NCI-H1436 treated with DMSO at 0.1 percent for 48 hours (cell line): ENCODE data around the gene SCUBE3.

Experiments used
- DNase-seq: peaks from one replicate; lab custom pipeline; 2025; lab: John Stamatoyannopoulos, UW

Gene SCUBE3

DNA sequence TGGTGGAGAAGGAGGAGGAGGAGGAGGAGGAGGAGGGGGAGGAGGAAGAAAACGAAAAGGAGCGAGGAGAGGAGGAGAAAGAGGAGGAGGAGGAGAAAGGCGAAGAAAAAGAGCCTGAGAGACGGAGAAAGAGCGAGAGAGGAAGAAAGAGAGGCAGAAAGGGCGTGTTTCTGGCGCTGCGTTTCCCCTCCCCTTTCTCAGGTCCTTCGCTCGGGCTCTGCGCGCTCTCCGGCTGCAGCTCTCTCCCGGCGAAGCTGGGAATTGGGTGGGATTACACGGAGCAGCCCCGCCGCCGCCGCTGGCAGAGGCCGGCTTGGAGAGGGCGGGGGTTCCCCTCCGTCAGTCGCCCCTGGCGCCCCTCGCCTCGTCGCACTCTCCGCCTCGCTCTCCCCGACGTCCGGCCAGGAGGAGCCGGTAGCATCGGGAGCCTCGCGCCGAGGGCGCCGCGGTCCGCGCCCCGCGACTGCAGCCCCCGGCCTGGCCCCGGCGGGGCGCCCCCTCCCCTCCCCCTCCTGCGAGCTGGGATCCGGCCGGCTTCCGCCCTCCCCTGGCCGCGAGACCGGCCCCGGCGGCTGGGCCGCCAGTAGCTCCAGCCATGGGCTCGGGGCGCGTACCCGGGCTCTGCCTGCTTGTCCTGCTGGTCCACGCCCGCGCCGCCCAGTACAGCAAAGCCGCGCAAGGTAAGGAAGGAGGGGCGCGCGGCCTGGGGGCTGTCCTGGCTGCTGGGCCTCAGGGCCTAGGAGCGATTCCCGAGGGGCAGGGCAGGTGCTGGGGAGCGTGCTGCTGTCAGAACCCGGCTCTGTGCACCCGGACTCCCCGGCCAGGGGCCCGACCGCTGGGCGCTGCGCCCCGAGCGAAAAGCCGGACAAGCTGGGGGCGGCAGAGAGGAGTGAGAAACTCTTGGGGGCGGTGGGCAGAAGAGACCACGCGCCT lies at the start of gene SCUBE3:
SCUBE3 (plus strand) TSS at position 133 of the 933 bp plus-strand sequence; CDS start at position 596, 463 bp downstream.
- no peak for DNase-seq

DNA sequence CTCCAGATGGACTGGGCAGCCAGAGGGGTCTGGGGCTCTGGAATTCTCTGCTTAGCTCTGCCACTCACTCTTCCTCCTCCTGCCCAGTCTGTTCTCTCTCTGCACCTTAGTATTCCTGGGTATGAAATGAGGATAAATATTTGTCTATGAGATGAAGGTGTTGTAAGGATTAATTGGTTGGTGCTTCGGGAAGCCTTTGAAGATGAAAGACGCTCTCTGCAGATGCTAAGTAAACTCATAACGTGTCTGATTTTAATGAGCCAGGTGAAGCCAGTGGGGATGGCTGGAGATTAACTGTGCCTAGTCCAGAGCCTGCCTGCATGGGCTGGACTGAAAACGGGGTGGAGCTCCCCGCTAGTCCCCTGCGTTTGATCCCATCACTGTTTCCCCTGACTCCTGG lies 49.5 kb upstream of the SCUBE3 start:
- no peak for DNase-seq

DNA sequence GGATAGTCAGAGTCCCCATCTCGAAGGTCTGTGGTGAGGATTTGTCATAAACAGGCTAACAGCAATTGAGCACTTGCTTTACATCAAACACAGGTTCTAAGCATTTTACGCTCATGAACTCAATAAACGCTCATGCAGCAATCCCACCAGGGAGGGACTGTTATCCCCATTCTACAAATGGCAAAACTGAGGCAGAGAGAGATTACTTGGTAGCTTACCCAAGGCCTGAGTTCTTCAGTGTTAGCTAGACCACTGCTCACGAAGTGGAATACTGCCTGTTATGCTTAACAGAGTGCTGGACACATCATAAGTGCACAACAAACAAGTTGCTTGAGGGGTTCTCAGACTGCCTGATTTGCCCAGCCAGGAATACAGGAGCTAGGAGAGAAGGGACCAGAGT lies 48.9 kb upstream of the SCUBE3 start:
- no peak for DNase-seq

DNA sequence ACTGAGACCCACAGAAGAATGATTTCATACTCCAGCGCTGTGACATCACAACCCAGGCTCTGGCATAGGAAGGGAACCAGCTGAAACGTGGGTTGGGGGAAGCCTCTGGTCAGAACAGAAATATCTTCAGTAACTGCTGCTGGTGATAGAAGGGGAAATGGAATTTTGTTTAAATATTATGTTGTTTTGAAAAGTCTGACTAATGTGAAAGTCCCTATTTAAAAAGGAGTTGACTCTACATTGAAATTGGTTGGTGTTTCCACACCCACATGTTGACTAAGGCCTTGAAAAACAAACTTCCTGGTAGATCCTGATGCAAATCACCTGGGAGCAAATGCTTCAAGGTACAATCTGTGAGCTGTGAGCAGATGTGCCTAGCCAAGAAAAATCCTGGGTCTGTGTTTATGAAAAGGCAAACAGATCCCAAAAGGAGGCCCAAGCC lies 48.1 kb upstream of the SCUBE3 start:
- no peak for DNase-seq

DNA sequence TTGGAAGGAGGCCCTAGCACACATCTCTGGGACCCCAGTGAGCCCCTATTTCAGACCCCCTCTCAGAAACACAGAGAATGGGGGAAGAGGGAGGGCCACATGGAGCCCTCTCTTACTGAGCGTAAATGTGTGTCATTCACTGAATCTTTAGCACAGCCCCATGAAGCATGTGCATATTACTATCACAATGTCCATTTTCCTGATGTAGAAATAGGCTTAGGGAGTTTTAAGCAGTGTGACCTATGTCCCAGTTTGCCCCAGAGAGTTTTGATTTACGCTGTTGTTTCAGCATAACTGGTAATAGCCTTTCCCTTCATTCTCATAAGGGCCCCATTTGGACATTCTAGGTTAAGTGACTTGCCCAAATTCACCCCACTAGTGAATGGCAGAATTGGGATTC lies 47.6 kb upstream of the SCUBE3 start:
- DNase-seq = no peak

DNA sequence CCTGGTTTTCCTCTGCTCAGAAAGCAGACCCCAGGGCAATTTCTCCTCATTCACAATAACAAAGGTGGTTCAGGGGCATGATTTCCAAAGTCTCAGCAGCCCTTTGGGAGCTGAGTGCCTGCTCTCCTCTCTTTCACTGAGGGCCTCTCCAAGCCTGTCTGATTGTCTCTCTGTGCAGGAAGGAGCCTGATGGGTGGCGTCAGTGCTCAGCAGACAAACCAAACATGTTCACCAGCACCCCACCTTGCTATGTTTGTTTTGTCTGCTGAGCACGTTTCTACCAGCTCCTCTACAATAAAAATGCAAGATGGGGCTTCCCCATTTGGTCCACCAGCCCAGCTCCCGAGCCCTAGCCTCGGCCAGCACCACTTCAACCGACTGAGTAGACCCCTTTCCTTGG lies 47.2 kb upstream of the SCUBE3 start:
- no peak for DNase-seq

DNA sequence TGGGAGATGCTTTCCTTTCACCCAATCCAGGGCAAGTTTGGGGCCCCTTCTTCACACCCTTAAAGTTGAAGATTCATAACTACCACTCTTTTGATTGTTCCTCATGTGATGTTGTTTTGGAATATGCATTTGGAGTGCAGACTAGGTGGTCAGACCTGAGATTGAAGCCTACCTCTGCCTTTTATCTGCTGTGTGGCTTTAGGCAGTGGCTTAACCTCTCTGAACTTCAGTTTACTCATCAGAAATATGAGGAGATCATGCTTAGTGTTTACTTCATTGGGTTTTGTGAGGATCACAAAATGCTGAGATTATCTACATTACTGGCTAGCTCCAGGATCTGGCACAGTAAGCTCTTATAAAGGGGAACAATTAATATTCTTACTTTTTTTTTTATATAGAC lies 46.3 kb upstream of the SCUBE3 start:
- DNase-seq = no peak

DNA sequence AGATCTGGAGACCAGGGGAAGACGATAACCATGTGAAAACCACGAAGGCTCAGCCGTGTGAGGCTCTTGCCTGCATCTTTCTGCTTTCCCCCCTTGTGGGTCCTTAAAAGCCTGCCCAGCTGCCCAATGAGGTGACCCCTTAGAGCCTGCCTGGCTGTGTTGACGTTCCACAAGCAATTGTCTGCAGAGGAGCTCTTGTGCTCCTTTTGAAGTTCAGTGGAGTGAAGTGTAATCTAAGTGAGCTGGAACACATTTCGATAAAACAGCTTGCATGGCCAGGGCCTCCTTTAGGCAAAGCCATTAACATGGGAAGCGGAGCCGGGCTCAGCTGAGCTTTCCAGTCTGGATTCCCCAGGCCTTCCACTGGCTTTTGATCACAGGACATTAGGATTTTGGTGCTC lies 45.3 kb upstream of the SCUBE3 start:
- no peak for DNase-seq

DNA sequence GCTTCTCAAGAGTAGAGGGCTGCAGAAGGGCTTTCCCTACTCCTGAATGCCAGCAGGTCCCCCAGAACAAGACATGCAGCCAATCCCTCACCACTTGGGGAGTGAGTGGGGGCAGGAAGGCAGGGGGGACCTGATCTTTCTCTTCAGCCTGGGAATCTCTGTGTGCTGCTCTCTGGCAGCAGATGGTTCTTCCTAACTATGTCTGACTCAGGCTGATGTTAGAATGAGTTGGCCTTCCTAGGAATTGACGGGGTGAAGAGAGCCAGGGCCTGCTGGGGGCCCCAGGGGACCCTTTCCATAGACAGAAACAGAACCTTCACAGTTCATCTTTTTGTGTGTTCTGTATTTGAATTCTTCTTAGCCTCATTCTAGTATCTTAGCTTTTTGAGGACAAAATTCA lies 43.6 kb upstream of the SCUBE3 start:
- DNase-seq = no peak

DNA sequence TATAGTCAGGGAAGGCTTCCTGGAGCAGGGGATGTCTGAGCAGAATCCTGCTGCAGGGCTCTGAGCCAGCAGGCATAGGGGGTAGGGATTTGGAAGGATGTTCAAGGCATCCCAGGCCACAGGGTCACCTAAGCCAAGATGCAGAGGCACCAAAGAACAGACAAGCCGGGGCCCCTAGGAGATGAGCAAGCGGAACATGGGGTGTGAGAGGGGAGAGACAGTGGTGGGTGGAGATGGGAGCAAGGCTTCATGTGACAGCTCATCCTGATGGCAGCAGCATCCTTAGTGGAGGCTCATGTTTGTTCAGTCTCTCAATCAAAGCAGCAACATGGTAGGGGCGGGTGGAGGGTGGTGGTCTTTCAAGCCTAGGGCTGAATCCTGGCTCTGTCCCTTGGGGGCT lies 42.9 kb upstream of the SCUBE3 start:
- no peak for DNase-seq

DNA sequence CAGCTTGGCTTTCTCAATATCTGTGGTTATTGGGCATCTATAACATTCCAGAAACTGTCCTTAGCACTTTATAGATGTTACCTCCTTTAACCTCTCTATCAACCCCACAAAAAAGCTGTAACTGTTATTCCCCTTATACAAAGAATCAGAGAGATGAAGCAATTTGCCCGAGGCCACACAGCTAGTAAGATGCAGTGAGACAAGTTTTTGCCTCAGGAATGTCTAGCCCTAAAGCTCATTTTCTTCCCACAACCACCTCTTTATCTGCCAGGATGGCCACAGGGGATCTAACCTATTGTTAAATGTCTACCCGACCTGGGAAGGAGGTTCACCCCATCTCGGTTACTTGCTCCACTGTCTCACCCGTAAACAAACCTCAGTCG lies 40.7 kb upstream of the SCUBE3 start:
- DNase-seq = no peak

DNA sequence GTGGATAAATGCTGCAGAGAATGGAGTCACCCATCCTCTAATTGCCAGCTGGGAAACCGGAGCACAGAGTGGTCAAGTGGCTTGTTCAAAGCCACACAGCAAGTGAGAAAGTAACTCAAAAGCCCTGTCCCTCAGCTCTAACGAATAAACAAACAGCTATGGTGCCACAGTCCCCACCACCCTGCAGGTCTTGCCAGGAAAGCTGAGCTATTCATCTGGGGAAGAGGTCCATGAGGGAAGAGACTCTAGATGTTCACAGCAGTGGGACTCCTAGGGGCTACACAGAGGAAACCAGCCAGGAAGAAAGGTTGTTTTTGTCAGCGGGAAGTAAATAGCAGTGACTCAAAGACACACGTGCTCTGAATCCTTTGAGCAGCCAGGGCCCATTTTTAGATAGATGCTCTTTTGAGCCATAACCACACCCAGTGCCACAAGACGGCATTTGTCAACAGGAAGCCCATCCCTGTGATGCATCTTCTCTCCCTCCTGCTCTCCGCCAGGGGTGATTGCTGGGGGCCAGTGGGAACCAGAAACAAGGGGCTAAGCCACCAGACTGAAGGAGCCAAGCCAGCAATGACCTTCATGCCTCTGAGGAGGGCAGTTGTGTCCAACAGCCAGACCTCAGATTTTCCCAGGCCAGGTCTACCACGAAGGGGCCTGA lies 40.2 kb upstream of the SCUBE3 start:
- no peak for DNase-seq

DNA sequence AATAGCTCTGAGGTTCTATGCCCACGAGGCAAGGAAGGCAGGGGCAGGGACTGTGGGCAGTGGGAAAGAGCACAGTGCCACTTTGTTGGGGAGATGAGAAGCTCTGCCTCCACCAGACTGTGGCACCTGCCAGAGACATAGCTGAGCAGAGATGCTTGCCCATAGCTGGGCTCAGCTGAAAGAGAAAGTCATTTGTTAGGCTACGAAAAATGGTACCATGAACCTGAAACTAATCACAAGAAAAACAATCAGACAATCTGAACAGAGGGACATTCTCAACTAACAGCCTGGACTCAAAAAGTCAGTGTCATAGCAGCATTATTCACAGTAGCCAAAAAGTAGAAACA lies 39.7 kb upstream of the SCUBE3 start:
- no peak for DNase-seq

DNA sequence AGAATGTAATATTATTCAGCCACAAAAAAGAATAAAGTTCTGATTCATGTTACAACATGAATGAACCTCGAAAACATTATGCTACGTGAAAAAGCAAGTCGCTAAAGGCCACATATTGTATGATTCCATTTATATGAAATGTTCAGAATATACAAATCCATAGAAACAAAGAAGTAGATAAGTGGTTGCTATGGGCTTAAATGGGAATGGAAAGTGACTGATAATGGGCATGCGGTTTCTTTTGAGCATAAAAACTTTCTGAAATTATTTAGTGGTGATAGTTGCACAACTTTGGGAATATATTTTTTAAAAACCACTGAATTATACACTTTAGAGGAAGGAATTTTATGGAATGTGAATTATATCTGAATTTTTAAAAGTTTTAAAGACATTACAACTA lies 39.3 kb upstream of the SCUBE3 start:
- DNase-seq = no peak

DNA sequence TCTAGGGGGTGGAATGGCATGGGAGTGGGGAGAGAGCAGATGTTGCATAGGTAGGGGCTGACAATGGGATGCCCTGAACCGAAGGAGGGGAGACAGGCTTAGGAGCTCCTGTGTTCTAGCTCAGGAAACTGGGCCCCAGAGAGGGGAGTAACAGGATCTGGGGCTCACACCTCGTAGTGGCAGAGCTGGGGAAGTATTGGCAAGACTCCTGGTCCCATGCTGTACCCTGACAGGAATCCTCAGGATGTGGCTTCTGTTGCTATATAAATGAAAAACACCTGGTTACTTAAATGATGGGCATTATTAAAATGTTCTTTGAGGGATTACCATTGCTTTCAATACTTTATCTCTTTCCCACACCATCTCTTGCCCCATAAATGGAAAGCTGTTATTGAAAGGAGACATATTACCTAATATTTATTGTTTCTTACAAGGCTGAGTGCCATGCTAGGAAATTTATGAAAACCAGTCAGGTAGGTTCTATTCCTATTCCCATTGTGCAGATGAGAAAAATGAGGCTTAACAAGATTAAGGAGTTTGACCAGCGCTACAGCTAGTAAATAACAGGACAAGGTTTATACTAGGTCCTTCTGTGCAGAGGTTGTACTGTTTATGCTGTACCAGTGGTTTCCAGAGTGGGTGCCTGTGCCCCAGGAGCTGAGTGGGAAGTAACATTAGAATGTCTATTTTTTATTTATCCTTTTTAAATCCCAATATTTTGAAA lies 37.3 kb upstream of the SCUBE3 start:
- DNase-seq = no peak

DNA sequence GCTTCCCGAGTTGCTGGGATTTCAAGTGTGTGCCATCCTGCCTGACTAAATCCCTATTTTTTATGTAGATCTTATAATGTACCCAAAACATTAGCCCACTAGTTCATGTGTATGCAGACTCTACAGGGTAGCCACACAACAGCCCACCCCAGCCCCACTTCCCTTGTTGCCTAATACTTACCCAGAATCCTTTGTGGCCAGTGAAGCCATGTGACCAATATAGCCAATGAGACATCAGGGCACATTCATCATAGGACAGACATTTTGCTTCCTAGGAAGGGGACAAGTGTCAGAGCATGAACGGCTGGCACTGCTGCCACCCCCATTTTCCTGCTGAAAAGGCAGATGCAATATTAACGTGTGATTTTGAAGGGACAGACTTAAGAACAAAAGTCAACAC lies 36.6 kb upstream of the SCUBE3 start:
- DNase-seq = no peak

DNA sequence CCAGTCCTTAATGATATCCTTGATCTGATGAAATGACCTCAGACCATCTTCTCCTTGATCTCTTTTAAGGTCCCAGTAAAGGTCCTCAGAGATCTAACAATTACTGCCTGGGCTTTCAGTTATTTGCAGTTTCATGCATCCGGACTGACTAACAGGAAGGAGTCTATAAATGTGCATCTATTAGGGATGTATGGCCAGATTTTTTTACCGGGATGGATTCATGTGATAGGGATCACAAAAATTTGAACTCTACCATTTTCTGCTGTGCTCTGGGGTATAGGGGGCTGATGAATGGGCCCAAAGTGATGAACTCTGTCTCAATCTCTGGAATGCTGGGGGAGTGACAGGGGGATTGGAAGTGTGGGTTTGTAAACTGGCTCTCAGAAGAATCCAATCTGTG lies 36.2 kb upstream of the SCUBE3 start:
- DNase-seq = no peak

DNA sequence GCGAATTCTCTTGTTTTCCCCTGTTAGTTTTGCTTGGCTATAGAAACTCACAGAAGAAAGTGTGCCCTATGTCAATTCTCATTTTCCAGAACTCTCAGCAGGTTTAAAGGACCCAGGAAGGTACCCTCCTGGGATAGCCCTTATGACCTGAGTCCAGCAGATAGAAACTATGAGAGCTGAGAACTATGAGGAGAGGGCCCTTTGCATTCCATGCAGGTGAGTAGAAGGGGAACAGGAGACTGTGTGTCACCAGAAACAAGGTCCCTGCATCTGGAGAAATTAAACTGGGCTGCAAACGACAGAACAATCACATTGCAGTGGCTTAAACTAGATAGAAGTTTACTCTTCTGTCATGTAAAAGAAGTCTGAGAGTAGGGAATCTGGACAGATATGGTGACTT lies 35.7 kb upstream of the SCUBE3 start:
- no peak for DNase-seq

DNA sequence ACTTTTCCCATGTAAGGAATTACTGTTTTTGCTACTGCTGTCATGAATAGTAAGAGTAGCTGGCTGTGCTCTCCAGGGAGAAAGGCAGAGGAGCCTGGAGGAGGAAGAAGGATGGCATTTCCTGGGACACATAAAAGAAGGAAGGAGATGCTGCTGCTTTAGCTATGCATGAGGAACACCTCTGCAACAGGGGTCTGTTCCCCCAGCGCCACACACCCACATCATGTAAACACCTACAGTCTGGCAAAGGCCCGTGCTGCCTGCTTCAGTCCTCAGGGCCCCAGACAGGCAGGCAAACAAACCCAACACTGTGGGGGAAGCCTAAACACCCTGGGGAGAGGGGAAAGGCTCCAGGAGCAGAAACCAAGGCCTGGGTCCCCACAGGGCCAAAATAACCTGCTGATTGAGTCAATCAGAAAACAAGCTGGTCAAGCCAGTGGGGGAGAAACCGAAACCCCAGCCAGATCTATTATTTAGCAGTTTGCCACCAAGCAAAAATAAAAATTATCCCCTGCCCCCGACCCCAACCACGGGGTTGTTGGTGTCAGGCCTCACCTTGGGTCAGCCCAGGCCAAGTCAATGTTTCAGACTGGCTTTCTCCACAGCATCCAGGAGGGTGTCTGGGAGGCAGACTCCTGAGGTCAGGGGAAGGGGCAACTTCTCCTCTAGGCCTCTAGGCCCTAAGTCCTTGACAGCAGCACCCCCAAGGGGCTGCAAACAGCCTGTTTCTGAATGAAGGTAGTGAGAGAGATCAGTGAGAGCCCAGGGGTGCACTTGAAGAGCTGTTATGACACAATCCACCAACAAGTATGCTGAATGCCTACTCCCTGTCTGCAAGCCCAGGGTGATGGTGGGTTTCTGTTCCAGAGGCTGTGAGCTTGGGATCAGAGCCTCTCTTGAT lies 34.6 kb upstream of the SCUBE3 start:
- no peak for DNase-seq

DNA sequence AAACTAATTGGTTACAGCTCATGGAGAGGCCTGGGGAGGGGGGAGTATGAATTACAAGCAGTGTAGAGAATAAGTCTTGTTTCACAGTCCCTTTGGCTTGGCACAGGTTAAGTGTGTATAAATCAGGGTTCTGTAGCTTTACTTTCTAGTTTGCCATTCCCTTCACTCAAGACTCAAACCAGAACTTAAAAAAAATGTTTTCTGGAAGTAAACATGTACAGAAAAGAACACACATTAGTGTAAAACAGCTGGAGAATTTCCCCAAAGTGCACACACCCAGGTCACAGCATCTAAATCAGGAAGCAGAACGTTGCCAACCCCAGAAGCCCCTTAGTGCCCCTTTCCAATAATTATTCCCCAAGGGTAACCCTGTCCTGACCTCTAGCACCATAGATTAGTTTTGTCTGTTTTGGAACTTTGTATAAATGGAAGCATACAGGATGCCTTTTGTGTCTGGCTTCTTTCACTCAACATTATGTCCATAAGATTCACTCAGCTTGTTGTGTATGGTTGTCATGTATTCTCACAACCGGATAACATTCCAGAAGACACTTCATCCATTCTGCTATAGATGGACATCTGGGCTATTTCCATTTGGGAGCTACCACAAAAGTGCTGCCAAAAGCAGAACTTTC lies 33.7 kb upstream of the SCUBE3 start:
- no peak for DNase-seq

DNA sequence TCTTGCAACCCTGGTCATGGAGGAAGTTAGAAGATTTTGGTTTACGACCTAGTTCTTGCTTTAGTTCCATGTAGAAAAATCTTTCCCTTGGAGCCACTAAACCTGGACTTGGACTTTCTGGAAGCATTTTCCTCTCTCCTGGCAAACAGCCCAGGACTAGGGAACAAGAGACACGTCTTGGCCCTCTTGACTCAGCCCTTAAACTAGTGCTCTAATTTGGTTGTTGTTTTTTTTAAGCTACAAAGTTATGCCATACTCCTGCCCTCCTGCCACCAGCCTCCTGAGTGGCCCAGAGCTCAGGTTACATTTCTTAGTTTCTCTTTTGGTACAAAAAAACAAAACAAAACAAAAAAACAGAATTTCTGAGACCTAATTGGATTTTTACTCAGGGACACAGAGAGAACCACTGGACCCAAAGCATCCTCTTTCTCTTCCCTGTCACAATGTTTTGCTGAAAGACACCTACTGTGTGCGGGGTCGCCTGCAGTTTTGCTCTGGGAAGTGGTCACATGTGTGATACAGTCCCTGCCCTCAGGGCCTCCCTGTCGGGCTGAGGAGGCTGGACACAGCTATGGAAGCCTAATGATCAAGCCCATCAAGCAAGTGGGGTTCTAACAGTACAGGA lies 32.3 kb upstream of the SCUBE3 start:
- no peak for DNase-seq
